GM13976 (cell line): Measurements from ENCODE around the gene EIF3L.
"Not testable (repeated sequence)": the region's sequence is repeated elsewhere in the genome, so short reads cannot be mapped to it uniquely, and the experiment has no call there.

ENCODE experiments used
- DNase-seq: peaks from one replicate; pipeline ENCODE4 v3.0.0; 2012; ENCODE audit warnings: low spot score
- in situ Hi-C: fragments of 300-500 bp; cut with MboI; formaldehyde crosslinking; loops from one replicate; pipeline ENCODE4 v1.12.0; 2022; ENCODE audit warnings: low sequenced_read_pairs, mixed read lengths, inconsistent platforms; ENCODE audit not compliant: unreplicated experiment
- TF ChIP-seq, protein P1 (sequence below): IDR thresholded peaks from 2 replicates; pipeline ENCODE4 v1.5.1; 2012; ENCODE audit warnings: borderline replicate concordance, mild to moderate bottlenecking; ENCODE audit not compliant: insufficient read depth; ENCODE audit errors: extremely low read depth, missing control alignments, control extremely low read depth

The EIF3L gene

DNA sequence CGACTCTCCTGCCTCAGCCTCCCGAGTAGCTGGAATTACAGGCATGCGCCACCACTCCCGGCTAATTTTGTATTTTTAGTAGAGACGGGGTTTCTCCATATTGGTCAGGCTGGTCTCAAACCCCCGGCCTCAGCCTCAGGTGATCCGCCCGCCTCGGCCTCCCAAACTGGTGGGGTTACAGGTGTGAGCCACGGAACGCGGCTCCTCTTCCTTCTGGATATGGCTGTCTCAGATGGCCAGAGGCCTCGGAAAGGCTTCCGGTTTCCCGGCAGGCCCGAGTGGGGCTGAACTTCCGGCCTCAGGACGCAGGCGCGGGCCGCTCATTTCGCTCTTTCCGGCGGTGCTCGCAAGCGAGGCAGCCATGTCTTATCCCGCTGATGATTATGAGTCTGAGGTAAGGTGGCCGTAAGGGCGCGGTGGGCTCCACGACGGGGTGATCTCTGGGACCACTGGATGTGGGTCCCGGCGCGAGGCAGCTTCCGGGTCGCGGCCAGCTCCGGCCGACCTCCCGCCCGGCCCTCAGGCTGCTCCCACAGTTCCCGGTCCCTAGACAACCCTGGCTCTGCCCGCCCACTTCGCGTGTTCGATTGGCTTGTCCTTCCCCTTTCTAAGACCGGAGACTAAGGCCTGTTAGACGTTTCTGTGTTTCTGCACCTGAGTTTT, at the start of gene EIF3L:
Gene EIF3L (plus strand): TSS at position 331 of the 663 bp plus-strand sequence. CDS start 31 bp downstream, at position 362.
- TF ChIP-seq, protein P1, sequence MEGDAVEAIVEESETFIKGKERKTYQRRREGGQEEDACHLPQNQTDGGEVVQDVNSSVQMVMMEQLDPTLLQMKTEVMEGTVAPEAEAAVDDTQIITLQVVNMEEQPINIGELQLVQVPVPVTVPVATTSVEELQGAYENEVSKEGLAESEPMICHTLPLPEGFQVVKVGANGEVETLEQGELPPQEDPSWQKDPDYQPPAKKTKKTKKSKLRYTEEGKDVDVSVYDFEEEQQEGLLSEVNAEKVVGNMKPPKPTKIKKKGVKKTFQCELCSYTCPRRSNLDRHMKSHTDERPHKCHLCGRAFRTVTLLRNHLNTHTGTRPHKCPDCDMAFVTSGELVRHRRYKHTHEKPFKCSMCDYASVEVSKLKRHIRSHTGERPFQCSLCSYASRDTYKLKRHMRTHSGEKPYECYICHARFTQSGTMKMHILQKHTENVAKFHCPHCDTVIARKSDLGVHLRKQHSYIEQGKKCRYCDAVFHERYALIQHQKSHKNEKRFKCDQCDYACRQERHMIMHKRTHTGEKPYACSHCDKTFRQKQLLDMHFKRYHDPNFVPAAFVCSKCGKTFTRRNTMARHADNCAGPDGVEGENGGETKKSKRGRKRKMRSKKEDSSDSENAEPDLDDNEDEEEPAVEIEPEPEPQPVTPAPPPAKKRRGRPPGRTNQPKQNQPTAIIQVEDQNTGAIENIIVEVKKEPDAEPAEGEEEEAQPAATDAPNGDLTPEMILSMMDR = no peak
- in situ Hi-C loops = no loop called here
- peak; percentile 95 for DNase-seq

DNA sequence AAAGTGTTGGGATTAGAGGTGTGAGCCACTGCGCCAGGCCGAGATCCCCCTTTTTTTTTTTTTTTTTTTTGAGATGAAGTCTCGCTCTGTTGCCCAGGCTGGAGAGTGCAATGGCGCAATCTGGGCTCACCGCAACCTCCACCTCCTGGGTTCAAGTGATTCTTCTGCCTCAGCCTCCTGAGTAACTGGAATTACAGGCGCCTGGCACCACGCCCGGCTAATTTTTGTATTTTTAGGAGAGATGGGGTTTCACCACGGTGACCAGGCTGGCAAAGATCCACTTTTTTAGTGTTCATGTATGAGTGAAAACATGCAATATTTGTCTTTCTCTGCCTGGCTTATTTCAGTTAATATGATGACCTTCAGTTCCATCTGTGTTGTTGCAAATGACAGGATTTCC, 49.2 kb upstream of the EIF3L start:
- DNase-seq, in situ Hi-C loops: not testable (repeated sequence)

DNA sequence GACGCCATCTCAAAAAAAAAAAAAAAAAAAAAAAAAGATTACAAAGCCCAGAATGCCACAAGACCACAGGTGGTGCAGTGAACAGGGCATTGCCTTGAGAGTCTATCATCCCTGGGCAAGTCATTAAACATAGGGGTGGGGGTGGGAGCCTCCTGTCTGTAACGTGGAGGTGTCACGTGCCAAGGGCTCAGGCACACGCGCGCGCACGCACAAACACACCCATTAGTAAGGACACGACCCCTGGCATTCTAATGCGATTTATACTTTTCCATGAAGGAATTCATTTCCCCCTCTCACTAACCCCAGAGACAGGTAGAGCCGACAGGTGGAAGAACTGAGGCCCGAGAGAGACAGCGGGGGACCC, 47.3 kb upstream of the EIF3L start:
- DNase-seq = no peak
- TF ChIP-seq, protein P1 = no peak
- in situ Hi-C loops = no loop called here

DNA sequence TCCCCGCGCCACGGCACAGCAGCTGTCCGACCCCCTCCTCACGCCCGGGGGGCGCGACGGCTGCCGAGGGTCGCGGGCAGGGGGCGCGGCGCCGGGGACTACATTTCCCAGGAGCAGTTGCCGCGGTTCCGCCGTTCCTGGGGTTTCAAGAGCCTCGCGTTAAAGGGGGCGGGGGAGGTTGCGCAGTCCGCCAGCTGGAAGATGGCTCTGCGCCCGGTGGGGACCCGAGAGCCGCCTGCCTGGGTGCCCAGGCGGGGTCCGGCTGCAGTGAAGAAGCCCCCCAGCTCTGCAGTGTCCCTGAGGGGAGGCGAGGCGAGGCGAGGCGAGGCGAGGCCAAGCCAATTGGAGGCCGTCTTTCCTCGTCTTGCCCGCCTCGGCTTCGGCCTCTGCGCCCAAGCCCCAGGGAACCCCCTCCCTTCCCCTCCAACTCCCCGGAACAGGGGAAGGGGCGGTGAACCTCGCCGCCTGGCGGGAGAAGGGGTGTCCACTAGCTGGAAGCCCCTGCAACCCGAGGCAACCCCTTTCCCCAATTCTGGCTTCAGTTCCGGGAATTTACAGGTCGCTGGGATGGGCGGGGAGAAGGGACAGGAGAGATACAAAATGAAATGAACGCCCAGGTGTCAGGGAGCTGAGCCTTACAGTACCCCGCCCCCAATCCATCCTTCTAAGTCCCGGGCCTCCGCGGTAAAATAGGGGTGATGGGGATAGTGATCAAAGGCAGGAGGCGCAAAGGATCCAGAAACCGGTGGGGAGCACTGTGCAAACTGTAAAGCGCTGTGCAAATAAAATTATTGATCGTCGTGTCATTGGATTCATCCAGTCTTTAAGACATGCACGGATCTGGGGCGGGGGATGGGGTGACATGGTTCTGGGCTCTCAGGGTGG, 46.7 kb upstream of the EIF3L start:
- no peak for DNase-seq
- TF ChIP-seq, protein P1 = no peak
- in situ Hi-C loops = no loop called here

DNA sequence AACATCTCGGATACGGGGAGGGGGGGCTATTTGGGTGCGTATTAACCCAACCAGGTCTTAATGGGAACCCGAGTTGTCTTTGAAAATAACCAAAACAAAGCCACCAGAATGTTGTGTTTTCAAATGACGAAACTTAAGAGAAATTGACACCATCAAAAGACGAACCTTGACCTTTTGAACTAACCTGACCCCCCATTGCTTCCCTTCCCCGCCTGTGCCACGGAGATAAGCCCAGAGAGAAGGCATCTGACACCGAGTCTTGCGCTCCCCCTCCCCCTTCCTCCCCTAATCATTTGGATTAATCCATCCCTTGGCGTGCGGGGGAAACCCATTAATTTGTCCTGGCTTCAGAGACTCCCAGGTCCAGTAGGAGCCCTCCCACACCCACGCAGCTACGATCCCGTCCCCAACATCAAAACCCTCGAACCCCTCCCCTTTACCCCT, 46.0 kb upstream of the EIF3L start:
- TF ChIP-seq, protein P1 = no peak
- DNase-seq = no peak
- in situ Hi-C loops = no loop called here

DNA sequence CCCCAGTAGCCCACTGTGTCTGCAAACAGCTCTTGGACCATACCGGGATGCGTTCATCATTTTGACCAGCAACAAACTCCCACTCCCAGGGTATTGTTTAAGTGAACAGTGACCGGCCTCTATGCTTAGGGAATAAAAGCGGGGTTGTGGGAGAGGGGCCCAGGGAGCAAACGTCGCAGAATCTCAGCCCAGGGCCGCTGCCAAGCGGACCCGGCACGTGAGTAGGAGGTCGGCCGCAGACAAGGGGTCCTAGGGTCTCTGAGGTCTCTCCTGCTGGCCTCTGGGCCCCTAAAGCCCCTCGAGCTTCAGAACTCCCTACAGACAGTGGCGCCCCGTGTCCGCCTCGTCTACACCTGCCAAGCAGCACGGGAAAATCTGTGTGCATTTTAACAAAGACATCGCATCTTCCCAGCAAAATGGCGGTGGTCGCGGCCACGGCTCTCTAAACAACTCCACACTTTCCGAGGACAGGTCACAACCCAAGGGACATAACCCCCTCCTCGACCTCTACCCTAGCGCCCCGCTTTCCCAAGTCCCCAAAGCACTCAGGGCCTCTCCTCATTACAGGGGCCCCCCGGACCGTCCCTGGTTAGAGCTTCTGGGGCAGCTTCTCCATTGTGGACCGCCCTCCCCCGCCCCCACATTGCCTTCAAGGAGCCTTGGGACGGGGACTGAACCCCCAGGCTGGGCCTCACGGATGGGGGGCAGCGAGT, 45.4 kb upstream of the EIF3L start:
- TF ChIP-seq, protein P1 = no peak
- in situ Hi-C loops = no loop called here
- no peak for DNase-seq
